Activated T-cell treated with anti-CD3 and anti-CD28 coated beads, Interleukin-2, amount 50 U/mL, for 4 hours (primary cell): ENCODE data around the gene UCK2. TPM values are rescaled to one million over a fixed set of nuclear protein-coding genes. Genes with fewer than 3 reads are reported as not detected.

Experiments used
- ATAC-seq, 2 donors: fragments of 200-7000 bp; cut with Tn5 transposase; one replicate each; pipeline ENCODE4 v1.10.0; 2021
- DNase-seq: peaks from one replicate; pipeline ENCODE4 v3.0.0-alpha.2; 2020
- H3K27me3 Mint-ChIP-seq: one replicate; pipeline ENCODE4 v1.8.0; 2021; ENCODE audit warnings: low read depth, mixed read lengths
- H3K36me3 Mint-ChIP-seq: one replicate; pipeline ENCODE4 v1.8.0; 2022; ENCODE audit warnings: mixed read lengths; ENCODE audit not compliant: insufficient read depth
- H3K4me1 Mint-ChIP-seq: one replicate; pipeline ENCODE4 v1.8.0; 2021; ENCODE audit warnings: low read depth, mixed read lengths
- H3K4me3 Mint-ChIP-seq: one replicate; pipeline ENCODE4 v1.8.0; 2021; ENCODE audit warnings: mild to moderate bottlenecking, moderate library complexity, mixed read lengths
- H3K9me3 Mint-ChIP-seq: one replicate; pipeline ENCODE4 v1.8.0; 2021; ENCODE audit warnings: mixed read lengths
- total RNA-seq, 3 donors: library from RNA; stranded (reverse); gene quantifications; one replicate each; pipeline ENCODE4 v1.2.1, GENCODE V29; 2021

The UCK2 gene
- total RNA-seq, 3 donors from 2014 or later = 106 to 128 (median 122) TPM

DNA sequence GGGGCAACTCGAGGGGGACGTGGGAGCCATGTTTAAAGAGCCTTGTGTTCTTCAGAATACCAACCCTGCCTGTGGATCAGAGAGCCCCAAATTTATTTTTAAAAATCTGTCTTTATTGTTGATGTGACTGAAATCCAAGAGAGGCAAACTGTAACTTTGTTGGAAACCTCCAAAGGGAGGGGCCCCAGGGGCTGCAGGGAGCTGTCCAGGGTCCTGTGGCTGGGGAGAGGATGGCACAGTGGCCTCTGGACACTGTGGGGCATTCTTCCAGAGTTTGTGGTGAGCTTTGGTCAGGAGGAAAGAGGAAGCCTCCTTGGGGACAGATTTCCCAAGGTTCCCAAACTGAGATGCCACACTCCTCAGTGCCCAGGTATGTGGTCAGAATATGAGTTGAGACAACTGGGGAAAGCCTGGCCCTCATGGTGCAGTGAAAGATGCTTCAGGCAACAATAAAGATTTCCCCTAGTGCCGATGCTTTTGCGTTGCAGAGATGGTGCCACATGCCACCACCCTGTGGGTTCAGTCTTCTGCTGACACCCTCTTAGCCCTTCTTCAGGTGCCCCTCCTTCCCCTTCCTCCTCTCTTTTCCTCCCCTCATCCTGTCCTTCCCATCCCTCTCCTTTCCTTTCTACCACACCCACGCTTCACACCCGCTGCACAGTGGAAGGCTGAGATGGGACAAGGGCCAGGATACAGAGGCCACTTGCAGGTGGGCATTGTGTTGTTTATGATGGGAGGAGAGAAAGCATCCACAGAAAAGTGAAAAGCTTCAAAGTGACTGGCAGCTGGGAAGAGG lies 122.1 kb downstream of the UCK2 start:
- no peaks in the 10 kb centered on the region for H3K36me3 Mint-ChIP-seq
- H3K4me3 Mint-ChIP-seq = no peak overlapping the region
- no peaks in the 10 kb centered on the region for H3K9me3 Mint-ChIP-seq
- no peak for DNase-seq
- H3K27me3 Mint-ChIP-seq = peaks cover 7% of the 10 kb centered on the region
- H3K4me1 Mint-ChIP-seq = no peaks in the 10 kb centered on the region
- no peak for ATAC-seq

DNA sequence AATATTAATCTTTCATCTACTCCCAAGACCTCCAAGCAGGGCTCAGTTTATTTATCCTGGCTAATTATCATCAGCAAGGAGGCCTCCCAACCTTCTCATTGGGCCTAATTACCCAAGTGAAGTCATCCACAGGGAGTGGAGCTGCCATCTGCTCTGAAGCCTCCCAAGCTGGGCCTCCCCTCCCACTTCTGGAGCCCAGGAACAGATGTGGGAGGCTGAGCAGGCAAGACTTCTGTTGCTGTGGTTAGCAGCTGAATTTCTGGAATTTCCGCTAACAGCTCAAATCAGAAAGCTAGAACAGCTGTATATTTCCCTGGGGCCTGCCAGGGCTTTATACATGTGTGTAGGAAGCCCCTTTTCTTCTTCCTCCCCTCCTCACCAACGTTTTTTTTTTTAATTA lies 127.5 kb downstream of the UCK2 start:
- Mint-ChIP-seq H3K27me3 (peaks cover 6% of the 10 kb centered on the region), H3K9me3 (no peaks in the 10 kb centered on the region), H3K4me1 (no peaks in the 10 kb centered on the region), H3K36me3 (no peaks in the 10 kb centered on the region), H3K4me3 (no peak overlapping the region)
- DNase-seq = no peak
- ATAC-seq = no peak

DNA sequence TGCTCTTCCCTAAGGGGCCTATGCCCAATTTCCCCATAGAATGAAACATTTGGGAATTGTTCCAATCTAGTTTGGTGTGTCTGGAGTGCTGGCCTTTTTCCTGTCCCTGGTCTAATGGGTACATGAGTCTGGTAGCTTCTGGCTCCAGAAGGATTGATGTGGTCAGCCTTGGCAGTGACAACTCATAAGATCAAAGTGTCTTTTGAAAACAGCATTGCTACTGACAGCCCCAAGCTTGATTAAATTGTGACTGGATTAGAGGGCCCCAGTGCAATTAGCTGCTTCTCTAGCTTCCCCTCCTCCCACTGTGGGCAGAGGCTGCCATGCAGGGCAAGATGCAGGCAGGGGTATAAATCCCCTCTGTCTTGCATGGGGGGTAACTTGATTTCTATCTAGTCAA lies 130.9 kb downstream of the UCK2 start:
- Mint-ChIP-seq H3K4me3 (no peak overlapping the region), H3K4me1 (no peaks in the 10 kb centered on the region), H3K9me3 (no peaks in the 10 kb centered on the region), H3K36me3 (no peaks in the 10 kb centered on the region), H3K27me3 (peaks cover 6% of the 10 kb centered on the region)
- ATAC-seq (no peak), DNase-seq (no peak)

DNA sequence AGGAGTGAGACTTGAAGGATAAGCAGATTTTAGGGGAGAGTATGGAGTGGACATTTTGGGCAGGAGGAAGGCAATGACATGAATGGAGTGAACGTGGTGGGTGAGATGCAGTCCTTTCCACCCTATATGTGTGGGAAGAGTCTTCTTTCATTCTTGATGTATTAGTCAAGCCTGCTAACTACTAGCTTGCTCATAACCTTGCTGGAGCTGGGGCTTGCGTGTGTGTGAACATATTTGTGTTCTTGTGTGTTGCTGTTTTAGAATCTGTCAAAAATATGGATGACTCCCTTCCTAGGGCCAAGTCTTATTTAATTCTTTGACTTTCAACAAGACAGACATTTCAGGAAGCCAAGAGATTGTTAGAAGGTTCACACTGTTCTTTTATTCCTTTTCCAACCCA lies 132.7 kb downstream of the UCK2 start:
- peaks cover 5% of the 10 kb centered on the region for H3K27me3 Mint-ChIP-seq
- ATAC-seq = no peak
- DNase-seq = no peak
- H3K4me3 Mint-ChIP-seq = no peak overlapping the region
- no peaks in the 10 kb centered on the region for H3K4me1 Mint-ChIP-seq
- no peaks in the 10 kb centered on the region for H3K36me3 Mint-ChIP-seq
- H3K9me3 Mint-ChIP-seq = no peaks in the 10 kb centered on the region

DNA sequence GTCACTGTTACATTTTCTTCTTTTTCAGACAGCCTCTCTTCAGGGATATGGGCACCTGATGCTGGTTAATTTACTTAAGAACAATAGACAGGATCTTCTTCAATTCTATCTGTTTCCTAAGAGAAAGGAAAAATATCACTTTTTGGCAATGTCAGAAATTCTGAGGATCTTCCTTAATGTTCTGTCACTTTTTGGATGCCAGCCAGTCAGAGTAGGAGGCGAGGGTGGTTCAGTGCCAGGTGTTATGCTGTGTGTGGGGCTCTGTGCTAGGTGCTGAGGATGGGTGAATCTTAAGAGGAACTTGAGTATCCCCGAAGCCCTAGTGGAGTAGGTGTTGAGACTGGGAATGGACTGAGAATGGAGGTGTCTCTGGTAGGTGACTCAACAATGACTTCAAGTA lies 133.5 kb downstream of the UCK2 start:
- ATAC-seq (no peak), DNase-seq (no peak)
- H3K4me3 Mint-ChIP-seq = no peak overlapping the region
- H3K4me1 Mint-ChIP-seq = no peaks in the 10 kb centered on the region
- H3K36me3 Mint-ChIP-seq = no peaks in the 10 kb centered on the region
- no peaks in the 10 kb centered on the region for H3K9me3 Mint-ChIP-seq
- H3K27me3 Mint-ChIP-seq = peaks cover 5% of the 10 kb centered on the region

Other genes with a start within 250 kb of the UCK2 start
- 10 to 100 TPM in 2 of 3 donors, 1 to 10 TPM in 1; 7.3 to 12.8 (median 11.5) TPM for gene MGST3, start 196.4 kb upstream of the UCK2 start, total RNA-seq
- gene ALDH9A1, start 129.1 kb upstream of the UCK2 start, total RNA-seq = 10 to 100 TPM; 40.1 to 47.3 (median 42.4) TPM
- gene TMCO1, start 58.7 kb upstream of the UCK2 start, total RNA-seq = 10 to 100 TPM; 95.3 to 98.6 (median 95.8) TPM